HG02938 (cell line): Measurements from ENCODE around the gene CFAP61.
"Not testable (repeated sequence)": the region's sequence is repeated elsewhere in the genome, so short reads cannot be mapped to it uniquely, and the experiment has no call there.

ENCODE experiments used
- ATAC-seq: cut with Tn5 transposase; IDR thresholded peaks from one replicate; pipeline ENCODE4 v1.9.1; 2021; ENCODE audit warnings: mild to moderate bottlenecking, moderate library complexity; ENCODE audit not compliant: unreplicated experiment

Gene CFAP61

DNA sequence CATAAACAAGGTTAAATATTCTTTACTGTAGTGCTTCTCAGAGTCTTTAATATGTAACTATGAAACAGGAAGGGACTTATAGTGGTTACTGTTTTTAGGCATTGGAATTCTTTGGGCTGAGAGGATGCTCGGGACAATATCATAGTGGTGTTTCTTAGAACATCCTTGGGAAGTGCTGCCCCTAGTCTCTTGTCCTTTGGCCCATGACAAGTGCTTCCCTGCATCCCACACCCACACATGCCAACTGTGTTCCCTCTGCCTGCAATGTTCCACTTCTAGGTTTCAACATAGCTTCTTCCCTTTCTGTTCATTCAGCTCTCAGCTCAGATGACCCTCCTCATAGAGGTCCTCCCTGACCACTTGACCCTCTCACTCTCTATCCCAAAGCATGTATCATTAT is 37.6 kb downstream of the CFAP61 start:
- ATAC-seq: no peak

DNA sequence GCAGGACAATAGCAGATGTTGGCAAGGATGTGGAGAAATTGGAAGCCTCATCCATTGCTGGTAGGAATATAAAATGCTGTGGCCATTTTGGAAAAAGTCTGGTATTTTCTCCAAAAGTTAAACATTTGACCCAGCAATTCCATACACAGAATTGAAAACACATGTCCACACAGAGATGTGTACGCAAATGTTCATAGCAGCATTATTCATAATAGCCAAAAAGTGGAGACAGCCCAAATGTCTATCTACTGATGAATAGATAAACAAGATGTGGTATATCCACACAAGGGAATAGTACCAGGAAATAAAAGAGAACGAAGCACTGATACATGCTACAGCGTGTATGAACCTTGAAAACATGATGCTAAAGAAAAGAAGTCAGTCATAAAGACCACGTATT is 40.5 kb downstream of the CFAP61 start:
- ATAC-seq: no peak

DNA sequence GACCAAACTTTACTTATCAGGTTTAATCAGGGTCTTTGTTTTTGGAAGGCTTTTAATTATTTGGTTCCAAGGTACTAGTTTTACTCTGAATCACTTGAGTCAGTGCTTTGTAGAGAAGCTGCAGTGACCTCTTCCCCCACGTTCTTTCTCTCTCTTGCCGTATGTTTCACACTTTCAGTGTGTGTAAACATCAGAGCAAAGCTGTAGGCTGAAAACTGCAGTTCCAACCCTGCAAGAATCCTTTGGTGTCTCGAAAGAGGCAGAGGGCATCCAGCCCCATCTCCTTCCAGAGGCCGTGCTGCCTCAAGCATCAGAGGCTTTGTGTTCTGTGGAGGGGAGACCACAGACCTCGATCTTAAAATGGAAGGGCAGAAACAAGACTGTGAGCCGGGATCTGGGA is 42.1 kb downstream of the CFAP61 start:
- ATAC-seq: no peak

DNA sequence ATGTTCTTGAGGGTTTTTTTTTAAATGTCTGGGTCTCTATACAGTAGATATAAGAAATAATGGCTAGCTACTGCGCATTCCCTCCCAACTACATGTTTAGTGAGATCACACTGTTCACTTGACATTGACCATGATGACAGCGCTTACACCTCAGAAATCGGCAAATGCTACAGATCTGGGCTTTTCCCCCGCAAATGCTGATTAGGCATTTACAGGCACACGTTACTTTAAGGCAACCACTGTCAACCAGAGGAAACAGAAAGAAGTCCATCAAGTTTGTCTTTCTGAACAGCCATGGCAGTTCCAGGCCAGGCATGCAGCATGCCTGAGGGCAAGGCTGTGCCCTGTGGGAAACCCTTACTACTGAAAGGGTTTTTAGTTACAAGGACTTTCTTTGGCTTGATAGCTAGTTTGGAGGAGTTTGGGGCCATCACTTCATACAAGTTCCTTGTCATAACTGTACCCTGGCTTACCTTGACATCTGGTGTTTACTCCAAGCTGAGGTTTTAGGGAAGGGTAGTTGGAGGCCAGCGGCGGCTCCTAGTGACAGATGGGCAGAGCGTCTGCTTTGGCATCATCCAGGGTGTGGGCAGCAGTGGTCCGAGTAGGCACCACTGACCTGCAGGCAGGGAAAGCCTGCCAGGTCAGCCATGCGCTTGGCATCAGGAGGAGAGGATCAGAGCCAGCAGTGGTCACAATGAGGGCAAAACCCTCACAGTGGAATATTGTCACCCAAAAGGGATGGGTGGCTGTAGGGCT is 43.0 kb downstream of the CFAP61 start:
- no peak for ATAC-seq

- ATAC-seq: no peak
Observed at GRCh38 chr20:20096421-20096820, 44.1 kb downstream of the CFAP61 start.

DNA sequence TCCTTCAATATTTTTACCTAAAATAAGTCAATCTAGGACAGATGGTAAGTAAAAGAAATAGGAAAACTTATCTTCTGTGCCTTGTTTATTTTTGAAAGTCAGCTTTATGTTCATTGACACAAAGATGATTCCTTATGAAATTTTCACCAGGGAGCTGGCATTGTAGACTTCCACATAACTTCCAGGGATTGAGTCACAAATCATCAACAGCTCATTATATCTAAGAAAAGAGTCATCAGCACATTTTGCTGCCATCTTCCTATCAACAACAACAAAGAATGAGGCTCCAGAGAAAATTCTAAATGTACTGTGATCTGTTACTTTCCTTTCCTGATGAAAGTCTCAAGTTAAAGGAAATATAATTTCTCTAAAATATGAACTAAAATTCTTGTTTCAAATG is 48.5 kb downstream of the CFAP61 start:
- ATAC-seq: no peak

DNA sequence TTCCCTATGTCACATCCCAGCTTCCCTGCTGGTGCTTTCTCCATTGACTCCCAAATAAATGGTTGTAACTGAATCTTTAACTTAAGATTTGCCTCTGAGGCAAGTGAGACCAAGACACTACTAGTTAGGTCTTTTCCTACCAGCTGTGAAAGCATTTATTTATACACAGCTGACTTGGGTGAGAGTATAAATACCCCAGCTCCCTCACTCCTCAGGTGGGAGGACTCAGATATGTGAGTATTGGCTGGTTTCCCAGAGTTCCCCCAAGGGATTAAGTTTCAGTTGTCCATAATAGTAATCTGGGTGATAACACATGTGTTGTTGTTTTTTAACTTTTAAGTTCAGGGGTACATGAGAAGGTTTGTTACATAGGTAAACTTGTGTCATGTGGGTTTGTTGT is 49.8 kb downstream of the CFAP61 start:
- ATAC-seq: no peak

- no peak for ATAC-seq
Observed at GRCh38 chr20:20102716-20103258, 50.5 kb downstream of the CFAP61 start.

- ATAC-seq: no peak
Observed at GRCh38 chr20:20103486-20103885, 51.2 kb downstream of the CFAP61 start.

DNA sequence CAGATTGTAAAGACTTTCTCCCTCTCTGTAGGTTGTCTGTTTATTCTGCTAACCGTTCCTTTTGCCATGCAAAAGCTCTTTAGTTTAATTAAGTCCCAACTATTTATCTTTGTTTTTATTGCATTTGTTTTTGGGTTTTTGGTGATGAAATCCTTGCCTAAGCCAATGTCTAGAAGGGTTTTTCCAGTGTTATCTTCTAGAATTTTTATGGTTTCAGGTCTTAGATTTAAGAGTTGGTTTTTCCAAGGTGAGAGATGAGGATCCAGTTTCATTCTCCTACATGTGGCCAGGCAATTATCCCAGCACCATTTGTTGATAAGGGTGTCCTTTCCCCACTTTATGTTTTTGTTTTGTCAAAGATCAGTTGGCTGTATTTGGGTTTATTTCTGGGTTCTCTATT is 70.9 kb downstream of the CFAP61 start:
- not testable (repeated sequence) for ATAC-seq

DNA sequence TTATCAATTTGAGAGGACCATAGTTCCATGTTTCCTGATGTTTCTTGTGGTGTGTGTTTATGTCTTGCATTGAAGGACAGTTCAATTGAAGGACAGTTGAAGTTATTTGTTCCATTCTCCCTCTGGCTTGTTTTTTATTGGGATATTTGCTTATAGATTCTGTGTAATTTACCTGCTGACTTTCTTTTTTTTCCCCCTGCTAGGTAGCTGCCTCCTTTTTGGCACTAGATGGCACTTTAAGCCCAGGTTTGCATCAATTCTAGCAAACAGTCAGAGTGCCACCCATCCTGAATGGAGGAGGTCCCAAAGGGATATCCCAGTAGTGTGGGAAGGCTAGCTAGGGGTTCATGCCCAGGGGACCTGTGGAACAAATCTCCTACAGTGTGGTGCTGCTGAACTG is 78.1 kb downstream of the CFAP61 start:
- ATAC-seq: no peak

DNA sequence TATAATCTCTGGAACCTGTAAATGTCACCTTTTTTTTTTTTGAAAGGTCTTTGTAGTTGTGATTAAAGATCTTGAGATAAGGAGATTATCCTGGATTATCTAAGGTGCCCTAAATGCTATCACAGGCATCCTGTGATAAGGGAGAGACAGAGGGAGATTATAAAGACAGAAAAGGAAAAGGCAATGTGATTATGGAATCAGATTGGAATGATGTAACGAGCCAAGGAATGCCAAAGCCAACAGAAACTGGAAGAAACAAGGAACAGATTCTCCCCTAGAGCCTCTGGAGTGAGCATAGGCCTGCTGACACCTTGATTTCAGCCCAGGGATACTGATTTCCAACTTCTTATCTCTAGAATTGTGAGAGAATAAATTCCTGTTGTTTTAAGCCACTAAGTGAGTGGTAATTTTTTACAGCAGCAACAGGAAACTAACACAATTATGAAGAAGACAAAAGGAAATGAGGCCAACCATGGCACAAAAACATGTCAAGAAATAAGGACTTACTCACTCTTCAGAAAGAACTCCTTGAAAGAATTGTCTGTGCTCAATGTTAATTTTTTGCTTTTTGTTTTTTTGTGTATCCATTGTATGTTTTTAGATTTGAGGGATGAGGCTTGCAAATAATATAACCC is 82.7 kb downstream of the CFAP61 start:
- no peak for ATAC-seq

DNA sequence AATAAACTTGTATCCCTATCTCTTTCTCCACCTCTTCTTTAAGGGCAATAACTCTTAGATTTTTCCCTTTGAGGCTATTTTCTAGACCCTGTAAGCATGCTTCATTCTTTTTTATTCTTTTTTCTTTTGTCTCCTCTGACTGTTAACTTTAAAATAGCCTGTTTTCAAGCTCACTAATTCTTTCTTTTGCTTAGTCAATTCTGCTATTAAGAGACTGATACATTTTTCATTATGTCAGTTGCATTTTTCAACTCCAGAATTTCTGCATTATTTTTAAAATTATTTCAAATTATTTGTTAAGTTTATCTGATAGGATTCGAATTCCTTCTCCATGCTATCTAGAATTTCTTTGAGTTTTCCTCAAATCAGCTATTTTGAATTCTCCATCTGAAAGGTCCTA is 84.0 kb downstream of the CFAP61 start:
- no peak for ATAC-seq

DNA sequence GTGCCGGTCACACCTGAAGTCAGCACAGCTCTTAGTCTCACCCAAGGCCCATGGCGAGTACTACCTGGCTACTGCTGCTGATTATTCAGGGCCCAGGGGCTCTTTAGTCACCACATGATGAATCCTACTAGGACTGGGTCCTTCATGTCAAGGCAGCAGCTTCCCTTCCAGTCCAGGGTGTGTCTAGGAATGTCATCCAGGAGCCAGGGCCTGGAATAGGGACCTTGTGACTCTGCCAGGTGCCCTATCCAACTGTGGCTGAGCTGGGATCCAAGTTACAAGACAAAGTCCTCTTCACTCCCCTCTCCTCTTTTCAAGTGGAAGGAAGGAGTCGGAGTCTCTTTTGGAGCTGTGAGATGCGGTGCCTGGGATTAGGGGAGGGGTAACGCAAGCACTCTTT is 85.5 kb downstream of the CFAP61 start:
- no peak for ATAC-seq

GRCh38 chr20:20138301-20139064 is 86.2 kb downstream of the CFAP61 start:
- no peak for ATAC-seq

DNA sequence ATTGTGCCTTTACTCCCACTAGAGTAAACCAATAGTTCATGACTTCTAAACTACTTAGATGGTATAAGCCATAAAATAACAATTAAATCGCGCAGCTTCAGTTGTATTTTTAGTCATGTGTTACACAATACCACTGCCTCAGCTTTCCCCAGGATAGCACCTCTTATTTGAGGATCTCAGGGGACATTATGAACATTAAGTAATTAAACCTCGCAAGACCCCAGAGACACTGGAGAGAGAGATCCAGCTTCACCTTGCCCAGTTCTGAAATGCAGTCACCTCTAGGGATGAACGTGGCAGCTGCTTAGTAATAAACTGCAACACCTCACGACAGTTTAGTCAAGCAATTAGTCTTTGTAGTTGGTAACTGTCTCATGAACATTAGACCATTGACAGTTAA is 87.1 kb downstream of the CFAP61 start:
- no peak for ATAC-seq

DNA sequence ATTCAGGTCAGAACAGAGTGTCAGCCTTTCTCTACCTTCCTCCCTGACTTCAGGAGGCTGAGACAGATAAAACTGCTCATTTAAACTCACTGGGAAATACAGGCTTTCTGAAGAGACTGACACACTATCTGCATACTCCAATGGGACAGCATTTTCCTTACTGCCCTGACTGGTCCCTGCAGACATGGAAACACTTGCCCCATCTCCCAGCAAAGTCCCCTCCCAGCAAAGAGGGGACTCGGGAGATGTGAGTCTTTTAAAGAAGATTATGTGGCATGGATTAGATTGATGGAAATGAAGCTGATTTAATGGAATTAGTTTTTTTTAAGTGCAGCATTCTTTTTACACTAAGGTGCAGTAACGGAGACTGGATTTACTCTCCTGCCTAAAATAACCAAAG is 90.8 kb downstream of the CFAP61 start:
- ATAC-seq: no peak

DNA sequence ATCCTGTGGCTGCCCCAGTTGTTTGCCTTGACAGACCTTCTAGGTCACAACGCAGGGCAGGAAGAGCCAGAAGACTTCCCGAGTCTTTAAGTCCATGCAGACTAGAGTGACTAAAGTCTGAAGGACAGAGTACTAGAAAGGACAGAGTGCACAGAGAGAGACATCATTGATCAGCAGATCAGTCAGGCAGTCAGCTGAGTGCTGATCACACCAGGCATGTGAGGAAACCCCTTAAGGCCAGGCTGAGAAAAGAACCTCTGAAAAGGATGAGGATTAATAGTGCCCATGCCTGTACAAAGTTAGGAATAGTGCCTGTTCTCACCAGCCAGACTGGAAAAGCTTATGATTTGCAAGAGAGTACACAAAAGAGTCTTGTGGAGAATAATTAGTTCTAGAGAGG is 91.3 kb downstream of the CFAP61 start:
- no peak for ATAC-seq

DNA sequence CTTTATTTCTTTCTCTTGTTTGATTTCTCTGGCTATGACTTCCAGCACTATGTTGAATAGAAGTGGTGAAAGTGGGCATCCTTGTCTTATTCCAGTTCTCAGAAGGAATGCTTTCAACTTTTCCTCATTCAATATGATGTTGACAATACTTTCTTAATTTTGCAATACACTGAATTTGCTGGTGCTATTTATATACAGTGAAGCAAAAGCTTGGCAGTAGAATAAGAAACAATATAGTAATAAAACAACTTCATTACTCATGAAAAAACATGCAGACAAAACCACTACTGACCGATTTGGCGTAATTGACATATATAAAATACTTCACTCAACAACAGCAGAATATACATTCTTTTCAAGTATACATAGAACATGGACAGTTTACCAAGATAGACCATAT is 96.4 kb downstream of the CFAP61 start:
- no peak for ATAC-seq

GRCh38 chr20:20150241-20150640 is 97.9 kb downstream of the CFAP61 start:
- no peak for ATAC-seq

DNA sequence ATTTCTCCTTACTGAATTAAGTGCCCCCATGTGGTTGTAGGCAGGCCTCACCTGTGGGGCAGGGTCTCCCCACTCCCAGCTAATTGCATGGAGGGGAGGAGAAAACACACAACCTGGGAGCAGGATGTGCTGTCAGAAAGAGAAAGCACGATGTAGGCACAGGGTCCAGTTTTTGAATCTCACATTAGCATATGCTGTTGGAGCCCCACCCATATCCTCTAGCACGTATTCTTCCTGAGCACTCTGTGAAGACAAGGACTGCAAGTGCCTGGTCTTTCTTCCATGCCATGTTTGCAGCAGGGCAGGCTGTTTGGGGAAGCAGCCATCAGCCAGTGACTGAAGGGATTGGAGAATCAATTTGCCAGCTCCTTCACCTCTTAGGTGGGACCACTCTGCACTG is 108.2 kb downstream of the CFAP61 start:
- no peak for ATAC-seq

DNA sequence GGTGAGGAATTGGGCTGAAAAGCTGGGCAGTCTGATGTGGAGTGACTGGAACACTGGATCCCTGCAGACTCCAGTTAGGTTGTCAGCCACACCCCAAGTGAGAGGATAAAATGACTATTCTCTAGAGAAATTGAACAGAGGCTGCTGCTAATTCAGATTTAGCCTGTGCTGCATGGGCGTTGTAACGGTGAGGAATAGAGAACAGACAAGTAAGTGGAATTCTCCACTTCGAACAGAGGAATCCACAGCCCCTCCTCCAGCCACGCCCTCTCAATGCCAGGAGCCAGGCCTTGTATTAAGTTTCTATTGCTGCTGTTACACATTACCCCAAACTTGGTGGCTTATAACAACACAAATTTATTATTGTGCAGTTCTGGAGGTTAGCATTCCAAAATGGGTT is 109.3 kb downstream of the CFAP61 start:
- no peak for ATAC-seq
